Liver (tissue), 9 donors: ENCODE results near the gene ANO10. TPM values are rescaled to one million over a fixed set of nuclear protein-coding genes. Genes with fewer than 3 reads are reported as not detected.
"Not testable (repeated sequence)": the region's sequence is repeated elsewhere in the genome, so short reads cannot be mapped to it uniquely, and the experiment has no call there.

Experiments used
- DNase-seq: peaks from one replicate; pipeline ENCODE4 v3.0.0-alpha.2; 2017; ENCODE audit warnings: low spot score
- H3K27ac ChIP-seq, 2 donors: one replicate each; pipeline ENCODE4 v1.7.0; 2013; ENCODE audit warnings: inconsistent platforms in 2 of 2, low read length in 2 of 2, control low read depth in 1 of 2, low read depth in 1 of 2, mild to moderate bottlenecking in 1 of 2
- H3K27me3 ChIP-seq, 4 donors: one replicate each; pipeline versions ENCODE4 v1.6.1 to v1.7.0; 2013; ENCODE audit warnings: low read length in 3 of 4, inconsistent platforms in 1 of 4, mild to moderate bottlenecking in 1 of 4, moderate library complexity in 1 of 4; ENCODE audit not compliant: control insufficient read depth in 4 of 4, insufficient read depth in 4 of 4
- H3K36me3 ChIP-seq, 4 donors: one replicate each; pipeline versions ENCODE4 v1.6.1 to v1.7.0; 2013; ENCODE audit warnings: low read length in 3 of 4, mild to moderate bottlenecking in 3 of 4, low read depth in 1 of 4, moderate library complexity in 1 of 4; ENCODE audit not compliant: control insufficient read depth in 4 of 4, insufficient read depth in 3 of 4
- H3K4me1 ChIP-seq, 4 donors: one replicate each; pipeline versions ENCODE4 v1.6.1 to v1.7.0; 2013; ENCODE audit warnings: low read length in 3 of 4, mild to moderate bottlenecking in 3 of 4, moderate library complexity in 1 of 4; ENCODE audit not compliant: control insufficient read depth in 4 of 4, insufficient read depth in 4 of 4
- H3K4me3 ChIP-seq, 3 donors: one replicate each; pipeline versions ENCODE4 v1.6.1 to v1.7.0; 2013; ENCODE audit warnings: low read length in 3 of 3, control low read depth in 1 of 3, low read depth in 1 of 3, mild to moderate bottlenecking in 1 of 3
- H3K9ac ChIP-seq, 2 donors: one replicate each; pipeline ENCODE4 v1.7.0; 2013; ENCODE audit warnings: low read length in 2 of 2, mild to moderate bottlenecking in 2 of 2, moderate library complexity in 2 of 2, control low read depth in 1 of 2, low read depth in 1 of 2
- H3K9me3 ChIP-seq, 4 donors: one replicate each; pipeline versions ENCODE4 v1.6.1 to v1.7.0; 2013; ENCODE audit warnings: low read length in 3 of 4; ENCODE audit not compliant: control insufficient read depth in 4 of 4
- CTCF ChIP-seq: fragments of 150-350 bp; IDR thresholded peaks from 2 replicates; pipeline ENCODE4 v1.5.1; 2017; ENCODE audit warnings: improper control_type of control experiment, low read depth, low read length; ENCODE audit not compliant: missing input control
- EGR1 ChIP-seq, 2 donors: IDR thresholded peaks; 2 replicates each; pipeline ENCODE4 v1.6.1; 2016 to 2018; ENCODE audit warnings: antibody characterized with exemption in 2 of 2, low read depth in 2 of 2
- FOXA1 ChIP-seq: IDR thresholded peaks from 2 replicates; pipeline ENCODE4 v1.6.1; 2016; ENCODE audit warnings: antibody characterized with exemption
- FOXA2 ChIP-seq: IDR thresholded peaks from 2 replicates; pipeline ENCODE4 v1.6.1; 2016; ENCODE audit warnings: antibody characterized with exemption
- GABPA ChIP-seq, 2 donors: IDR thresholded peaks in 1 of 2; conservative IDR thresholded peaks in 1 of 2; 2 replicates each; pipeline ENCODE4 v1.6.1; 2016; ENCODE audit warnings: antibody characterized with exemption in 2 of 2, mild to moderate bottlenecking in 1 of 2, moderate library complexity in 1 of 2
- HNF4A ChIP-seq, 2 donors: conservative IDR thresholded peaks; 2 replicates each; pipeline ENCODE4 v1.6.1; 2016; ENCODE audit warnings: antibody characterized with exemption in 2 of 2, mild to moderate bottlenecking in 2 of 2
- HNF4G ChIP-seq: IDR thresholded peaks from 2 replicates; pipeline ENCODE4 v1.6.1; 2016; ENCODE audit warnings: antibody characterized with exemption
- JUND ChIP-seq, 2 donors: IDR thresholded peaks; 2 replicates each; pipeline ENCODE4 v1.6.1; 2016; ENCODE audit warnings: antibody characterized with exemption in 2 of 2
- MAX ChIP-seq: IDR thresholded peaks from 2 replicates; pipeline ENCODE4 v1.6.1; 2016; ENCODE audit warnings: antibody characterized with exemption
- NR2F2 ChIP-seq: IDR thresholded peaks from 2 replicates; pipeline ENCODE4 v1.6.1; 2016; ENCODE audit warnings: antibody characterized with exemption
- RAD21 ChIP-seq, 2 donors: IDR thresholded peaks; 2 replicates each; pipeline ENCODE4 v1.6.1; 2016; ENCODE audit warnings: antibody characterized with exemption in 2 of 2, mild to moderate bottlenecking in 2 of 2
- RXRA ChIP-seq, 2 donors: IDR thresholded peaks; 2 replicates each; pipeline ENCODE4 v1.6.1; 2017 to 2018; ENCODE audit warnings: antibody characterized with exemption in 2 of 2, mild to moderate bottlenecking in 1 of 2
- SP1 ChIP-seq: IDR thresholded peaks from 2 replicates; pipeline ENCODE4 v1.6.1; 2018; ENCODE audit warnings: antibody characterized with exemption, mild to moderate bottlenecking
- TAF1 ChIP-seq: conservative IDR thresholded peaks from 2 replicates; pipeline ENCODE4 v1.6.1; 2016; ENCODE audit warnings: antibody characterized with exemption, mild to moderate bottlenecking
- YY1 ChIP-seq: IDR thresholded peaks from 2 replicates; pipeline ENCODE4 v1.6.1; 2016; ENCODE audit warnings: antibody characterized with exemption, mild to moderate bottlenecking
- ZBTB33 ChIP-seq: IDR thresholded peaks from 2 replicates; pipeline ENCODE4 v1.6.1; 2016; ENCODE audit warnings: antibody characterized with exemption
- WGBS: extraction: QIAGEN DNeasy Blood & Tissue Kit; methylation state at CpG from one replicate; pipeline ENCODE4 v1.1.7; 2013; 5-methylcytosine and 5-hydroxymethylcytosine counted together
- polyA plus RNA-seq, 2 donors: library from polyadenylated mRNA; stranded (reverse) in 1 of 2; unstranded in 1 of 2; fragments of 200-250 nt in 1 of 2; fragments of >200 nt in 1 of 2; fragmentation: Nextera tagmentation in 1 of 2; extraction: Ambion mirVana in 1 of 2; gene quantifications; one replicate each; pipeline versions ENCODE4 v1.2.1 to v1.2.3, GENCODE V29; 2013 to 2015
- total RNA-seq, 2 donors: library from RNA; depleted of rRNA; stranded (reverse); fragments of >200 nt; gene quantifications; one replicate each; pipeline ENCODE4 v1.2.3, GENCODE V29; 2014
- TF ChIP-seq, protein P1 (sequence below): IDR thresholded peaks from 2 replicates; pipeline ENCODE4 v1.6.1; 2016; ENCODE audit warnings: antibody characterized with exemption
- TF ChIP-seq, protein P2 (sequence below): IDR thresholded peaks from 2 replicates; pipeline ENCODE4 v1.6.1; 2016; ENCODE audit warnings: antibody characterized with exemption, mild to moderate bottlenecking
- donor health status: healthy.
- donor health status: healthy.
- donor health status: healthy.
- donor health status: healthy.
- donor health status: healthy.

The ANO10 gene
- total and polyA plus RNA-seq, 4 donors: 5.6 to 8.7 (median 6.8) TPM

DNA sequence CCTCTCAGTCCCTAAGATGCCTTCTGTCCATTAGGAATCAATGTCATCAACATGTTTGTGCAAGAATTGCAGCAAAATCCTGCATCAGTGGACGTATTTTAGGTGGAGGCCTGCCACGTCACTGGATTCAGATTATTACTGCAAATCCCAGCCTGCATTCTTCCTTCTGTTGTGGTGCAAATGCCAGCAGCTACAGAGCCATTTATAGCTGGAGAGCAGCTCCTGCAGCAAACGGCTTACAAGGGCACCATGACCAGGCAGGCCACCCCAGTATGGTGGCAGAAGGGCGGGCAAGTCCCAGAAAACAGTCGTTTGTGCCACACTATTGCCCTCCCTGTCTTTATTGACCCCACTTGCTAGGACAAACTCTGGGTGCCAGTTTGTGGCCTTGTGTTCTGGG is 260.7 kb downstream of the ANO10 start (continued):
- no peak for TF ChIP-seq CTCF
- no peak for TF ChIP-seq EGR1 (IDR thresholded peaks at IDR 0.05; ENCODE audit: low read depth in 2 of 2)
- no peak for TF ChIP-seq MAX
- no peak for TF ChIP-seq HNF4A (conservative IDR thresholded peaks at IDR 0.05)

DNA sequence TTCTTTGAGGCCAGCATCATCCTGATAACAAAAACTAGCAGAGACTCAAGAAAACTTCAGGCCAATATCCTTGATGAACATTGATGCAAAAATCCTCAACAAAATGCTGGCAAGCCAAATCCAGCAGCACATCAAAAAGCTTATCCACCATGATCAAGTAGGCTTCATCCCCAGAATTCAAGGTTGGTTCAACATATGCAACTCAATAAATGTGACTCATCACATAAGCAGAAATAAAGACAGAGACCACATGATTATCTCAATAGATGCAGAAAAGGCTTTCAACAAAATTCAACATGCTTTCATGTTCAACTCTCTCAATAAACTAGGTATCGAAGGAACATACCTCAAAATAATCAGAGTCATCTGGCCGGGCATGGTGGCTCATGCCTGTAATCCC is 265.8 kb downstream of the ANO10 start:
- H3K36me3 ChIP-seq, DNase-seq, H3K9me3 ChIP-seq, H3K27me3 ChIP-seq, H3K4me3 ChIP-seq, H3K9ac ChIP-seq, H3K27ac ChIP-seq: not testable (repeated sequence)
- H3K4me1 ChIP-seq: peaks cover 6 to 15% (median 13%) of the 10 kb centered on the region in 4 donors
- WGBS: 97% methylated on average over 2 of the region's 2 CpGs

DNA sequence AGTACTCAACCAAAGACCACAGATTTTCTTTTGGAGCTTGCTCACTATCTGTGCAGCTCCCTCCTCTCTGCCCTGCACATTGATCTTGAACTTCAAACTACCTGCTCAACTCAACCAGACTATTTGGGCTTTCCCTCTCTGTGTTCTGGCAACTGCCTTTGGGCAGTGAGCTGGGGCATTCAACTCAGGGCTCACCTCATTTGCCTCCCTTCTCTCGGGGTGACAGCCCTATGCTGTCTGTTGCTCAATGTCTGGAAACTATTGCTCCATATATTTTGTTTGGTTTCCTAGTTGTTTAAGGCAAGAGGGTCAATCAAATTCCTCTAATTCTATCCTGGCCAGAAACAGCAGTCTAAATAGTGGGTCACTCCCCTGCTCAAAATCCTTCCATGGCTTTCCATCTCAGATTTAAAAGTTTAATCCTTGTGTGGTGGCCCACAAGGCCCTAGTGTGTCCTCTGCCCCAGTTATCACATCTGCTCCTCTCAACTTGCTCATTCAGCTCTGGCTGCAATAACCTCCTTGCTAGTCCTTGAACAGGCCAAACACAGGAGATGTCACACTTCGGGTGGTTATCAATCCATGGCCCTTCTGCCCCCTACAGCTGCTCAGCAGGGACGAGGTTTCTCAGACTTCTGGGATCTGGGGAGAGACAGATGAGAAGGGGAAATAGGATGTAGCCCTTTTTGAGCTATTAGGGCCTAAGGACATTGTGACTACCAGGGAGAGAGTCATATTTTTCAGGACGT is 267.7 kb downstream of the ANO10 start:
- no peaks in the 10 kb centered on the region for H3K27me3 ChIP-seq
- H3K9ac ChIP-seq: no peak overlapping the region
- H3K9me3 ChIP-seq: peaks cover 0 to 4% (median 0%) of the 10 kb centered on the region in 4 donors
- H3K4me3 ChIP-seq: no peak overlapping the region
- peaks cover 6 to 15% (median 13%) of the 10 kb centered on the region in 4 donors for H3K4me1 ChIP-seq
- H3K27ac ChIP-seq: peak overlapping the region; percentile 70 to 74
- WGBS: 49% methylated on average over 4 of the region's 4 CpGs
- TF ChIP-seq RAD21 (IDR thresholded peaks at IDR 0.05) (peak; percentile 65 to 76), HNF4A (conservative IDR thresholded peaks at IDR 0.05) (peak; percentile 87 to 95), CTCF (no peak), GABPA (IDR thresholded peaks at IDR 0.05 in 1 of 2, conservative IDR thresholded peaks at IDR 0.05 in 1 of 2) (peak in 1 of 2 donors; percentile 16), FOXA1 (peak; percentile 61), EGR1 (IDR thresholded peaks at IDR 0.05; ENCODE audit: low read depth in 2 of 2) (peak; percentile 10 to 91), MAX (peak; percentile 96), JUND (IDR thresholded peaks at IDR 0.05) (peak; percentile 85 to 93), RXRA (IDR thresholded peaks at IDR 0.05) (peak; percentile 100), TAF1 (no peak), FOXA2 (peak; percentile 65), NR2F2 (peak; percentile 67), YY1 (peak; percentile 59), SP1 (peak; percentile 94), ZBTB33 (peak; percentile 93), HNF4G (peak; percentile 73)
- TF ChIP-seq, protein P1, sequence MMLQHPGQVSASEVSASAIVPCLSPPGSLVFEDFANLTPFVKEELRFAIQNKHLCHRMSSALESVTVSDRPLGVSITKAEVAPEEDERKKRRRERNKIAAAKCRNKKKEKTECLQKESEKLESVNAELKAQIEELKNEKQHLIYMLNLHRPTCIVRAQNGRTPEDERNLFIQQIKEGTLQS: peak; percentile 71
- TF ChIP-seq, protein P2, sequence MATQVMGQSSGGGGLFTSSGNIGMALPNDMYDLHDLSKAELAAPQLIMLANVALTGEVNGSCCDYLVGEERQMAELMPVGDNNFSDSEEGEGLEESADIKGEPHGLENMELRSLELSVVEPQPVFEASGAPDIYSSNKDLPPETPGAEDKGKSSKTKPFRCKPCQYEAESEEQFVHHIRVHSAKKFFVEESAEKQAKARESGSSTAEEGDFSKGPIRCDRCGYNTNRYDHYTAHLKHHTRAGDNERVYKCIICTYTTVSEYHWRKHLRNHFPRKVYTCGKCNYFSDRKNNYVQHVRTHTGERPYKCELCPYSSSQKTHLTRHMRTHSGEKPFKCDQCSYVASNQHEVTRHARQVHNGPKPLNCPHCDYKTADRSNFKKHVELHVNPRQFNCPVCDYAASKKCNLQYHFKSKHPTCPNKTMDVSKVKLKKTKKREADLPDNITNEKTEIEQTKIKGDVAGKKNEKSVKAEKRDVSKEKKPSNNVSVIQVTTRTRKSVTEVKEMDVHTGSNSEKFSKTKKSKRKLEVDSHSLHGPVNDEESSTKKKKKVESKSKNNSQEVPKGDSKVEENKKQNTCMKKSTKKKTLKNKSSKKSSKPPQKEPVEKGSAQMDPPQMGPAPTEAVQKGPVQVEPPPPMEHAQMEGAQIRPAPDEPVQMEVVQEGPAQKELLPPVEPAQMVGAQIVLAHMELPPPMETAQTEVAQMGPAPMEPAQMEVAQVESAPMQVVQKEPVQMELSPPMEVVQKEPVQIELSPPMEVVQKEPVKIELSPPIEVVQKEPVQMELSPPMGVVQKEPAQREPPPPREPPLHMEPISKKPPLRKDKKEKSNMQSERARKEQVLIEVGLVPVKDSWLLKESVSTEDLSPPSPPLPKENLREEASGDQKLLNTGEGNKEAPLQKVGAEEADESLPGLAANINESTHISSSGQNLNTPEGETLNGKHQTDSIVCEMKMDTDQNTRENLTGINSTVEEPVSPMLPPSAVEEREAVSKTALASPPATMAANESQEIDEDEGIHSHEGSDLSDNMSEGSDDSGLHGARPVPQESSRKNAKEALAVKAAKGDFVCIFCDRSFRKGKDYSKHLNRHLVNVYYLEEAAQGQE: peak; percentile 76
- peaks cover 0 to 12% (median 4%) of the 10 kb centered on the region in 4 donors for H3K36me3 ChIP-seq
- DNase-seq: no peak
